Measurements from ENCODE around the gene THADA.

- no peak for TF ChIP-seq POLR2AphosphoS5 (IDR thresholded peaks at IDR 0.05; ENCODE audit: low read depth, low read length)
- no peak for TF ChIP-seq REST (IDR thresholded peaks at IDR 0.05; ENCODE audit: insufficient read depth in 1 of 2, low read depth in 2 of 2, low read length in 2 of 2)
Observed at GRCh38 chr2:43426305-43427031, 169.4 kb downstream of the THADA start.
